Retinal pigment epithelial cell (primary cell): ENCODE results near the gene SELENON.

Experiments used
- DNase-seq: peaks from one replicate; pipeline ENCODE4 v3.0.0-alpha.2; 2010; ENCODE audit warnings: low read depth
- H3K4me3 ChIP-seq: 2 replicates; pipeline ENCODE4 v1.5.1; 2011; ENCODE audit warnings: mild to moderate bottlenecking, low read length, control low read depth, moderate library complexity
- TF ChIP-seq, protein P1 (sequence below): conservative IDR thresholded peaks from 2 replicates; pipeline ENCODE4 v1.5.1; 2011; ENCODE audit warnings: low read depth, low read length, control low read depth, inconsistent platforms

SELENON gene

DNA sequence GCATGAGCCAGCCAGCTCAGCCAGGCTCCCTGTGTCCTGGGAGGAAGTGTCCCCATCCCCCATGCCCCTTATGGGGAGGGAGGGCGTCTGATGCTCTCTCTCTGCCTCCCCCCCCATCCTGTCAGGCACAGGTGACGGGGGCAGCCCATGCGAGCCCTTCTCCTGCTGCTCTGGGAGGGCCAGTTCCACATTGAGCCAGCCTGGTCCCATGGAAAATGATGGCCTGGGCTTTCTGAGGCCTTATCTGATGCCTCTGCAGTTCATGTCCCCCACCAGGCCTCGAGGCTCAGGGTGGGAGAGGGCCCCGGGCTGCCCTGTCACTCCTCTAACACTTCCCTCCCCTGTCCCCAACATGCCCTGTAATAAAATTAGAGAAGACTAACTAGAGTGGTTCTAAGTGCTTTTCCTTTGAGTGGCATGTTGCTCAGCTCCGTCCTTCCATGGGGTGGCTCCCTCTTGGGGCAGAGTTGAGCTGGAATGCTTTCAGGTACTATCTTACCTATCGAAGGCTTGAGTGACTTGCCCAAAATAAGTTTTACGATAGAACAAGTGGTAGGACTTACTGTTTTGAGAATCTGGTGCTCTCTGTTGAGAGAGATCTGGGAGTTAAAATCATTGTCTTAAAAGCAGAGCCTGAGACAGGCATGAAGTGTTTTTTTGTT is 18.0 kb downstream of the SELENON start:
- no peak for DNase-seq
- TF ChIP-seq, protein P1, sequence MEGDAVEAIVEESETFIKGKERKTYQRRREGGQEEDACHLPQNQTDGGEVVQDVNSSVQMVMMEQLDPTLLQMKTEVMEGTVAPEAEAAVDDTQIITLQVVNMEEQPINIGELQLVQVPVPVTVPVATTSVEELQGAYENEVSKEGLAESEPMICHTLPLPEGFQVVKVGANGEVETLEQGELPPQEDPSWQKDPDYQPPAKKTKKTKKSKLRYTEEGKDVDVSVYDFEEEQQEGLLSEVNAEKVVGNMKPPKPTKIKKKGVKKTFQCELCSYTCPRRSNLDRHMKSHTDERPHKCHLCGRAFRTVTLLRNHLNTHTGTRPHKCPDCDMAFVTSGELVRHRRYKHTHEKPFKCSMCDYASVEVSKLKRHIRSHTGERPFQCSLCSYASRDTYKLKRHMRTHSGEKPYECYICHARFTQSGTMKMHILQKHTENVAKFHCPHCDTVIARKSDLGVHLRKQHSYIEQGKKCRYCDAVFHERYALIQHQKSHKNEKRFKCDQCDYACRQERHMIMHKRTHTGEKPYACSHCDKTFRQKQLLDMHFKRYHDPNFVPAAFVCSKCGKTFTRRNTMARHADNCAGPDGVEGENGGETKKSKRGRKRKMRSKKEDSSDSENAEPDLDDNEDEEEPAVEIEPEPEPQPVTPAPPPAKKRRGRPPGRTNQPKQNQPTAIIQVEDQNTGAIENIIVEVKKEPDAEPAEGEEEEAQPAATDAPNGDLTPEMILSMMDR, result peak; percentile 37
- no peak overlapping the region for H3K4me3 ChIP-seq

DNA sequence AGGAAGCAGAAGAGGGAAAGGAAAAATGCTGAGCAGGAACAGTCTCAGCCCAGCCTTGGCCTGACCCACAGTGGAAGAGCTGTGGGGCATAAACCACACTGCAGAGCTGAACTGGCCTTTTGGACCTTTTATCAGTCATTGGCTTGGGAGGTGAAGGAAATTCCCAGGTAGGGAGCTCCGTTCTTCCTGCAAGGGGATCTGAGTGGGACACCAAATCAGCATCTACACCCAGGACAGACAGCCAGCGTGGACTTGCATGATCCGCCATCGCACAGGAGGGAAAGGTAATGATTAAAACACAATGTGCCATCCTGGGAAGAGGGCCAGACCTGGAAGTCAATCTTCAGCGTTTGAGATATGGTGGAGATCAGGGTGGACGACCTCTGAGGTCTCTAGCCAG is 18.6 kb downstream of the SELENON start:
- no peak for DNase-seq
- peak overlapping the region; percentile 64 for H3K4me3 ChIP-seq
- TF ChIP-seq, protein P1, result no peak

DNA sequence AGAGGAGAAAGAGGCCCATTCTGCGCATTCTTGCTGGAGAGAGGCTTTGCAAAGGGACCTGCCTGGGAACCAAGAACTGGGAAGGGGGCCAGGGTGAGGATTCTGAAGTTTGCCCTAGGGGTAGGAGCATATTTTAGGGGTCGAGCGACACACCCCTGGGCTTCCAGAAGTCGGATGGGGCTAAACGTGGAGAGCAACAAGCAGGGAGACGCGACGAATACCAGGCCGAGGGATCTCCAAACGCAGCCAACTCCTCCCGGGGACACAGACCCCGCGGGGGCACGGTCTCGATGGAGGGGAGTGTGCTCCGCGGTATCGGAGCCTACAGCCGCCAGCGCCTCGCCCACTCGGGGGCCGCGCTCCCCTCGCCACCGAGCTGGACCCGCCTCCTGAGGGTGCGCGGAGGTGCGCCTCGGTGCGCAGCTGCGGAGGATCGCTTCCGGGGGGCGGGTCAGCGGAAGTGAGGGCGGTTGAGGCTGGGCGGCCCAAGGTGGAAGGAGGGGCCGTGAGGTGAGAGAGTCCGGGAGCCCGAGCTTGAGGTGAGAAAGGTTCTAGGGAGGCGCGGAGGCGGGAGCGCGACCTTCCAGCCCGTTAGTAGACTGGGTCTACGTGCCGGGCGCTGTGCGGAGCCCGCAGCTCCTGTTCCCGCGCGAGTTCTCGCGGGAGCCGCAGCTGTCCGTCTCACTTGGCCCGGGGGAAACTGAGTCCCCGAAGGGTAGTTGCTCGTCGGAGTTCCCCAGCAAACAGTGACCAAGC is 19.7 kb downstream of the SELENON start, which contains the start of gene MTFR1L:
MTFR1L (plus strand) TSS at position 464 of the 756 bp plus-strand sequence. CDS start 3,151 bp downstream, outside the sequence.
- TF ChIP-seq, protein P1, result no peak
- DNase-seq, result no peak
- H3K4me3 ChIP-seq, result peak within 1 kb of the TSS; percentile 64

DNA sequence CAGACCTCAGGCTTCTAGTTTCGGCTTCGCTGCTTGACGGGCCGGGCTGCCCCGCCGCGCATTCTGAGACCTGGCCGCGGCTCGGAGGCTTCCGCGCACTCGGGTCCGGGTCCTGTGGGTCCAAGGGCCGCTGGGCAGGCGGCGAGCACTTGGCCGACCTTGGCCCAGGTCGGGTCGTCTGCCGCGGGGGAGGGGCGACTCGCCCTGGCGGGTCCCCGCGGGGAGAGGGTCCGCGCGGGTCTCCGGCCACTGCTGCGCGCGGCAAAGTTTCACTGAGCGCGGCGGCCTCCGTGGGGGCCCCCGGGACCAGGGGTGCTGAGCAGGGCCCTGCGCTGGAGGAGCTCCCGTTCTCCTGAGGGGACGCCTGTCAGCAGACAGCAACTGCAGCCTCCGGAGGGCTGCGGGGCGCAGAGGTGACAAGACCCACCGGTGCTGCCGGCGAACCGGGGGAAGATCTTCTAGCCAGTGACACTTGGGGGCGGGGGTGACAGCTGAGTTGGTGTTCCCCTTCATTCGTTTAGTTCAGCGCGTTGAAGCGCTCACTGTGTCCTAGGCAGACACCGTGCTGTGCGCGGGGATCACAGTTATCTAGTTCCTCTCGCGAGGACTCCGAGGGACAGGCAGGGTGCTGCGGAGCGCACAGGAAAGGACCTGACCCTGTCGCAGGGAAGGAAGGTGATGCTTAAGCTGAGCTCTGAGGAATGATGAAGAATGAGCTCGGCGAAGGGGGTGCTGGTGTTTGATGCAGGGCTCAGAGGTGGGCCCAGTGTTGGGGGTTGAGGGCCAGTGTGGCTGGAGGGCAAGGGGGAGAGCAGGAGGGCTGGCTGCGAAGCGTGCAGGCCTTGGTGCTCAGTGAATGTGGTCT is 20.5 kb downstream of the SELENON start:
- DNase-seq, result no peak
- H3K4me3 ChIP-seq, result peak overlapping the region; percentile 64
- TF ChIP-seq, protein P1, result no peak

DNA sequence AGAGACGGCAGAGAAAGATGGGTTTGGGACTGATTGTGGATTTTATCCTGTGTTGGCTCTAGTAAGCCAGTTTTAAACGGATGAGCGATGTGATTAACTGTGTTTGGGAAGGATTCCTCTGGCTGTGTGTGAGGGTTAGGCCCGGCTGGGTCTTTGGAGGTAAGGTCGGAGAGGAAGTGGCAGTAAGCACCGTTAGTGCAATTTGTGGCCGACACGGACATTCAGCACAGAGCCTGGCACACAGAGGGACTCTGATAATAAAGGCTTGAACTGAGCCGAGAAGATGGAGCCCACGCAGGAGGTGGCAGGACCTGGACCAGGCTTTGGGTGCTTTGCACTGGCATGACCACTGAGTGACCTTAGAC is 21.1 kb downstream of the SELENON start:
- TF ChIP-seq, protein P1, result no peak
- no peak for DNase-seq
- peak overlapping the region; percentile 64 for H3K4me3 ChIP-seq

DNA sequence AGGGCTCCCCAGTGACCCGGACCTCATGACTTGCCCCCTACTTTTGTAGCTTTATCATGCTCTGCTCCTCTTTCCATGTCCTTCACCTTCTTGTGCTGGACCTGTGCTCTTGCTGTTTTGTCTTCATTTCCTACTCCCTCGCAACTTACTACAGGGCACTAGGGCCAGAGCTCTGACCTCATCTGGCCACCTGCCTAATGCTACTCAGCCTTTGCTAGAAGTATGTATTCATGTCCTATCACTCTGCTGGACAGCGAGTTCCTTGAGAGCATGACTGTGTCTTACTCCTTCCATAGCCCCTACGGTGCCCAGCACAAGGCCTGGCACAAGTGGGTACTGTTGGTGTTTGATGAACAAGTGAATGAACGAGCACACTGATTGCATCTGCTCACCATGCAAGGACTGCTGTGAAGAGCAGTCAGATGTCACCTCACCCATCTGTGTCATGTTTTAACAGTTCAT is 21.7 kb downstream of the SELENON start:
- no peak for DNase-seq
- TF ChIP-seq, protein P1, result no peak
- no peak overlapping the region for H3K4me3 ChIP-seq
